GM12892 (cell line): Measurements from ENCODE around the gene ZEB2.

Source experiments
- POLR2A ChIP-seq: IDR thresholded peaks from 2 replicates; pipeline ENCODE4 v1.6.1; 2011; ENCODE audit warnings: low read depth, low read length, control low read depth
- POLR2AphosphoS5 ChIP-seq: IDR thresholded peaks from 2 replicates; pipeline ENCODE4 v1.6.1; 2011; ENCODE audit warnings: low read depth, low read length, control low read depth
- TAF1 ChIP-seq: IDR thresholded peaks from 2 replicates; pipeline ENCODE4 v1.6.1; 2011; ENCODE audit warnings: low read depth, mild to moderate bottlenecking, control low read depth, low read length, borderline replicate concordance

DNA sequence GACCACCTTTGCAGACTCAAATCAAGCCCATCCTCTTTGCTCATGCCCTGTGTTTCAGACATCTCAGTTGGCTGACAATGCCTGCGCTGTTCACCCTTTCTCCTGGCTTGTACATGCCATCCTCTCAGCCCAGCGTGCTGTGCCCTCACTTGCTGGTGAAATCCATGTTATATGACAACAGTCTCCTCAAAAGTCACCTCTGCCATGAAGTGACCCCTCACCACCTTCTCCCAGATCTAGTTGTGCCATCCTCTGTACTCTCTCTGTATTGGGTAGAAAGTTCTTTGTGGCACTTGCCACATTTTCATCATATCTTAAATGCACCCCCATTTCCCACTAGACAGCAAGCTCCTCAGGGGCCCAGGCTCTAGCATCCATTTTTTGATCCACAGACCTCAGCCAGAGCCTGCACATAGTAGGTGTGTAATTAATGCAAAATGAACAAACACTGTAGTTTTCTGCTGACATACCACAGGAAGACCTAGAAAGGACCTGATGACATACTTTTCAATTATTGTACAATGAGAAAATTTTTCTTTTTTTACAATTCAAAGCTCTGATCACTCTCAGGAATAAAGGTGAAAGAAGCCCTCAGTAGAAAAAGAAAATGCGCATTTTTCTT, 22.8 kb downstream of the ZEB2 start:
- TF ChIP-seq TAF1 = no peak
- no peak for TF ChIP-seq POLR2AphosphoS5
- no peak for TF ChIP-seq POLR2A
